ENCODE measurements around the gene HTR2C. TPM values are rescaled to one million over a fixed set of nuclear protein-coding genes. Genes with fewer than 3 reads are reported as not detected.
"Not testable (repeated sequence)": the region's sequence is repeated elsewhere in the genome, so short reads cannot be mapped to it uniquely, and the experiment has no call there.

The HTR2C gene
- total RNA-seq, 1 donor from 2014 or later, result not detected

DNA sequence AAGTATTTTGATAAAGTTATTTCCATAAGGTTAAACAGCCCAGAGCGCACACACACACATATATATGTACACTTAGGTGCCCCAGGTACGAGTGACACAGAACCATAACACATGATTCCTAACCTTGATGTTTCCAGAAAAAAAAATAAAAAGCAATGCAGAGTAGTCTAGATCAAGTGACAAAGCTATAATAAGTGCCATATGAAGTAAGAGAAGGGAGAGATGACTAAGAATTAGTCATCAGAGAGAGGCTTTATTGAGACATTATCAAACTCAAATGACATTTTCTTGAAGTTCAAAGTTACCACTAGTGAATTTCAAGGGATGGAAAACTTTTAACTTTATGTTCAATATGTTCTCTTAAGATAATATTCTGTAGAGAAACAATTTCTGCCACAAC is 215.0 kb downstream of the HTR2C start:
- H3K4me1 Mint-ChIP-seq, result no peaks in the 10 kb centered on the region

DNA sequence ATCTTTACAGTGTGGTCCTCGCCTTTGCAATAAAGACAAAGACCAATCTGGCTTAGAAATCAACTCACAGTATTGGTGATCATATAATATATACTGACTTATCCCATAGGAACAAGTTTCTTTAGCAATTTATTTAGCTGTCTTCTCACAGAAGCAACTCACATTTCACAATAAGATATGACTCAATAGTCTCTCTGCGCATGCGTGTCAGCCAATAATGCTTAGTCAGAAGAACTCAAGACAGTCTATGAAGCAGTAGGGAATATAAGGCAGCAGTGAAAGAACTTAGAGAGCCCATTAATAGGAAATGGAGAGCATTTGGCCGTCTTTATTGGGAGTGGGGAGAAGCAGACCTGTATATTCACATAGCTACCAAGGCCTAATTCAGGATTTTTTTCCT is 216.8 kb downstream of the HTR2C start:
- intact Hi-C loops (cut with micrococcal nuclease), result no loop called here
- Mint-ChIP-seq H3K4me1 (no peaks in the 10 kb centered on the region), H3K36me3 (ENCODE audit: low read depth) (no peaks in the 10 kb centered on the region), H3K9me3 (no peaks in the 10 kb centered on the region), H3K27ac (no peak overlapping the region), H3K4me3 (no peak overlapping the region), H3K27me3 (no peaks in the 10 kb centered on the region)
- DNase-seq, result no peak

More for the DNA sequence above, 215.0 kb downstream of the HTR2C start:
- H3K27ac Mint-ChIP-seq, result no peak overlapping the region
- H3K4me3 Mint-ChIP-seq, result no peak overlapping the region
- intact Hi-C loops (cut with micrococcal nuclease), result no loop called here
- H3K27me3 Mint-ChIP-seq, result no peaks in the 10 kb centered on the region
- no peaks in the 10 kb centered on the region for H3K36me3 Mint-ChIP-seq (ENCODE audit: low read depth)
- no peaks in the 10 kb centered on the region for H3K9me3 Mint-ChIP-seq
- DNase-seq, result no peak

DNA sequence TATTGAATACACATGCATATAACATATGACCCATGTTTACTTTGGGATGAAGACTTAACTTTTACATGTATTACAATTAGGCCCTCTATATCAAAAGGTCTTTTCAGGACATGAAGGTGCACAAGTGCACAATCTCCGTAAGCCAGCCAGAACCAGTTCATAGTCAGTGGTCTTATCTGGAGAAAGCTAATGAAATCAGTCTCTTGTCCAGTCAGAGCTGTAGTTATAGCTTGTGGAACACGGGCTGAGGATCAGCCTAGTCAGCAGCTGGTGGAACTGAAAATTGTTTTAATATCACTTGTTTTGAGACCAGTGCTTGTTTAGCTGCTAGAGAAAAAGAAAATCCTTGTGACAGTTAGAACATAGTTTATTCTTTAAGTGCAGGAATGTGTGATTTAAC is 235.6 kb downstream of the HTR2C start:
- no peak overlapping the region for H3K27ac Mint-ChIP-seq
- no peaks in the 10 kb centered on the region for H3K4me1 Mint-ChIP-seq
- no peaks in the 10 kb centered on the region for H3K36me3 Mint-ChIP-seq (ENCODE audit: low read depth)
- intact Hi-C loops (cut with micrococcal nuclease), result no loop called here
- no peaks in the 10 kb centered on the region for H3K27me3 Mint-ChIP-seq
- no peak for DNase-seq
- H3K9me3 Mint-ChIP-seq, result no peaks in the 10 kb centered on the region
- no peak overlapping the region for H3K4me3 Mint-ChIP-seq

DNA sequence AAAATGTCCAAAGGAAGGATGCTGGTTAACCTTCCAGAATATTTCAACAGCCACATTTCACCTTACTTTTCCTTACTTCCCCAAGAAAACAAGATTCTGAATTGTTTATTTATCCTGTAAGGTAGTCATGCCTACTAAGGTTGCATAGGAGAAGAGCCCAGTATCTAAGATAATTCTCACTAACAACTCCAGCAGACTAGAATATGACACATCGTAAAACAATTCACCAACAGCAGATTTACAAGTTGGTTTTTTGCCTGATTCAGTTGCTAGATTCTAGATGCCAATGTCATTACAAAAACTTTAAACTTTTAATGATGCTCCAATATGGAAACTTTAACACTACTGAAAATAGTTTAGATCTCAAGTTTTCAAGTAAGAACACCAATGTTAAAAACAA is 257.2 kb downstream of the HTR2C start:
- intact Hi-C loops (cut with micrococcal nuclease), result no loop called here
- Mint-ChIP-seq H3K4me3 (no peak overlapping the region), H3K27me3 (no peaks in the 10 kb centered on the region), H3K36me3 (ENCODE audit: low read depth) (no peaks in the 10 kb centered on the region), H3K27ac (no peak overlapping the region), H3K9me3 (no peaks in the 10 kb centered on the region), H3K4me1 (no peaks in the 10 kb centered on the region)
- DNase-seq, result no peak

GRCh38 chrX:114842181-114842580 is 258.3 kb downstream of the HTR2C start:
- no peak for DNase-seq
- Mint-ChIP-seq H3K36me3 (ENCODE audit: low read depth) (no peaks in the 10 kb centered on the region), H3K27ac (no peak overlapping the region), H3K9me3 (no peaks in the 10 kb centered on the region), H3K4me3 (no peak overlapping the region), H3K4me1 (no peaks in the 10 kb centered on the region), H3K27me3 (no peaks in the 10 kb centered on the region)
- intact Hi-C loops (cut with micrococcal nuclease), result no loop called here

GRCh38 chrX:114889481-114889880 is 305.6 kb downstream of the HTR2C start:
- H3K4me3 Mint-ChIP-seq, result no peak overlapping the region
- H3K27me3 Mint-ChIP-seq, result no peaks in the 10 kb centered on the region
- no peak for DNase-seq
- H3K9me3 Mint-ChIP-seq, result no peaks in the 10 kb centered on the region
- no peaks in the 10 kb centered on the region for H3K36me3 Mint-ChIP-seq (ENCODE audit: low read depth)
- H3K4me1 Mint-ChIP-seq, result no peaks in the 10 kb centered on the region
- H3K27ac Mint-ChIP-seq, result no peak overlapping the region
- intact Hi-C loops (cut with micrococcal nuclease), result no loop called here

DNA sequence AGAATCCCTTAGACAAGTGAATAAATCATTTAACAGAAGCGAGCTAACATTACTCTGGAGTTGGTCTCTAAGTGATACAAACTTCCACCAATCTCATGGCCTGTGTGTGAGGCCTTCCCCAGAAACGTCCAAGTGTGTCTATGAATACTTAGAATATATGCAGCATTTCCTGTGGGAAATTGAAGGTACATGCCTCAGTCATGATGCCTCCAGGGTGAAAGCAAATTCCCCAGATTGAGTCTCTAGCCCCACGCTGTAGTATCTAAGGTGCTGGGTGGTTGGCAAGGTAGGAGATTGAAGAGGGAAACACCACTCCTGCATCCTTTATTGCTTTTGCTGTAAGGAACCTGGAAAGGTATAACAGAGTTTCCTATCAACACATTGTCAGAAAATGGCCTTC is 319.7 kb downstream of the HTR2C start:
- no peaks in the 10 kb centered on the region for H3K36me3 Mint-ChIP-seq (ENCODE audit: low read depth)
- no peaks in the 10 kb centered on the region for H3K4me1 Mint-ChIP-seq
- H3K9me3 Mint-ChIP-seq, result no peaks in the 10 kb centered on the region
- H3K27ac Mint-ChIP-seq, result no peak overlapping the region
- intact Hi-C loops (cut with micrococcal nuclease), result no loop called here
- no peaks in the 10 kb centered on the region for H3K27me3 Mint-ChIP-seq
- H3K4me3 Mint-ChIP-seq, result no peak overlapping the region
- DNase-seq, result no peak

DNA sequence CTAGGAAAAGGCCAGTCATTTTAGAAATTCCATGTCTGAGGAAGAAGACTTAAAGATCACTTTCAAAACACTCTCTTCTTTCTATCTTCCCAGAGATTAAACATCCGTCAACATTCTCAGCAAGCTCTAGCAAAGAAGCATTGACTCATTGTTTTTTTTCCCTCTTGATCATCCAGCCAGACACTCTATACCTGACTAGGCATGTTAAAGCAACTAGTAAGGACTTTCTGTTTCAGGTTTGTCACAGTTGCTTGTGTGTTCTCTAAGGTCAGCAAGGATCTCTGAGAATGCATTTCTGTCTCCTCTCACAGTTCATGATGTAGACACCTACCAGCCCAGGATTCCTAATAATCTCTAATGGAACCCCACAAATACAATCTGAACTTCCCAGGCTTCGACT is 321.4 kb downstream of the HTR2C start:
- Mint-ChIP-seq H3K9me3 (no peaks in the 10 kb centered on the region), H3K27me3 (no peaks in the 10 kb centered on the region), H3K36me3 (ENCODE audit: low read depth) (no peaks in the 10 kb centered on the region), H3K27ac (no peak overlapping the region), H3K4me1 (no peaks in the 10 kb centered on the region), H3K4me3 (no peak overlapping the region)
- no peak for DNase-seq
- intact Hi-C loops (cut with micrococcal nuclease), result no loop called here

DNA sequence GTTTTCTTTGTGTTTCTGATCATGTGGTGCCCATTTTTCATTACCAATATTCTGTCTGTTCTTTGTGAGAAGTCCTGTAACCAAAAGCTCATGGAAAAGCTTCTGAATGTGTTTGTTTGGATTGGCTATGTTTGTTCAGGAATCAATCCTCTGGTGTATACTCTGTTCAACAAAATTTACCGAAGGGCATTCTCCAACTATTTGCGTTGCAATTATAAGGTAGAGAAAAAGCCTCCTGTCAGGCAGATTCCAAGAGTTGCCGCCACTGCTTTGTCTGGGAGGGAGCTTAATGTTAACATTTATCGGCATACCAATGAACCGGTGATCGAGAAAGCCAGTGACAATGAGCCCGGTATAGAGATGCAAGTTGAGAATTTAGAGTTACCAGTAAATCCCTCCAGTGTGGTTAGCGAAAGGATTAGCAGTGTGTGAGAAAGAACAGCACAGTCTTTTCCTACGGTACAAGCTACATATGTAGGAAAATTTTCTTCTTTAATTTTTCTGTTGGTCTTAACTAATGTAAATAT is 323.2 kb downstream of the HTR2C start:
- Mint-ChIP-seq H3K27ac (no peak overlapping the region), H3K4me3 (no peak overlapping the region), H3K36me3 (ENCODE audit: low read depth) (no peaks in the 10 kb centered on the region), H3K27me3 (no peaks in the 10 kb centered on the region), H3K9me3 (no peaks in the 10 kb centered on the region), H3K4me1 (no peaks in the 10 kb centered on the region)
- DNase-seq, result no peak
- intact Hi-C loops (cut with micrococcal nuclease), result no loop called here

GRCh38 chrX:114924423-114924822 is 340.5 kb downstream of the HTR2C start:
- Mint-ChIP-seq H3K27me3 (no peaks in the 10 kb centered on the region), H3K9me3 (no peaks in the 10 kb centered on the region), H3K4me3 (no peak overlapping the region), H3K36me3 (ENCODE audit: low read depth) (no peaks in the 10 kb centered on the region), H3K4me1 (no peaks in the 10 kb centered on the region), H3K27ac (no peak overlapping the region)
- intact Hi-C loops (cut with micrococcal nuclease), result no loop called here
- DNase-seq, result no peak

GRCh38 chrX:114924856-114925255 is 341.0 kb downstream of the HTR2C start:
- H3K9me3 Mint-ChIP-seq, result no peaks in the 10 kb centered on the region
- H3K27me3 Mint-ChIP-seq, result no peaks in the 10 kb centered on the region
- DNase-seq, result no peak
- no peak overlapping the region for H3K27ac Mint-ChIP-seq
- H3K36me3 Mint-ChIP-seq (ENCODE audit: low read depth), result no peaks in the 10 kb centered on the region
- H3K4me1 Mint-ChIP-seq, result no peaks in the 10 kb centered on the region
- no peak overlapping the region for H3K4me3 Mint-ChIP-seq
- intact Hi-C loops (cut with micrococcal nuclease), result no loop called here

DNA sequence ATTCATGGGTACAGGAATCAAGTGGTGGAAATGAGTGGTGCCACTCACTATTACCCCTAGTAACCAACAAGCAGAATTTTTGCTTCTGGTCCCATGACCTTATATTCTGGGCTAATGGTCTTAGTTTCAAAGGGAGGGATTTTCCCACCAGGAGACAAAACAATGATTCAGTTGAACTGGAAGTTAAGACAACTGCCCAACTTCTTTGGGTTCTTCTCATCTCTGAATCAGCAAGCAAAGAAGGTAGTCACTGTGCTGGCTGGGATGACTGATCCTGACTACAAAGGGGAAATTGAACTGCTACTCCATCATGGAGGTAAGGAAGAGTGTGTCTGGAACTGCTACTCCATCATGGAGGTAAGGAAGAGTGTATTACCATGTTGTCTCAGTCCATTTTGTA is 346.3 kb downstream of the HTR2C start:
- H3K36me3 Mint-ChIP-seq (ENCODE audit: low read depth), result no peaks in the 10 kb centered on the region

GRCh38 chrX:114932550-114932949 is 348.7 kb downstream of the HTR2C start:
- no peaks in the 10 kb centered on the region for H3K9me3 Mint-ChIP-seq
- no peaks in the 10 kb centered on the region for H3K36me3 Mint-ChIP-seq (ENCODE audit: low read depth)
- H3K27me3 Mint-ChIP-seq, result no peaks in the 10 kb centered on the region
- no peaks in the 10 kb centered on the region for H3K4me1 Mint-ChIP-seq
- H3K27ac Mint-ChIP-seq, result no peak overlapping the region
- intact Hi-C loops (cut with micrococcal nuclease), result no loop called here
- no peak for DNase-seq
- H3K4me3 Mint-ChIP-seq, result no peak overlapping the region

More for the DNA sequence above, 346.3 kb downstream of the HTR2C start:
- no peak overlapping the region for H3K27ac Mint-ChIP-seq
- H3K27me3 Mint-ChIP-seq, result no peaks in the 10 kb centered on the region
- no peaks in the 10 kb centered on the region for H3K9me3 Mint-ChIP-seq
- no peak for DNase-seq
- H3K4me3 Mint-ChIP-seq, result no peak overlapping the region
- intact Hi-C loops (cut with micrococcal nuclease), result no loop called here
- no peaks in the 10 kb centered on the region for H3K4me1 Mint-ChIP-seq

DNA sequence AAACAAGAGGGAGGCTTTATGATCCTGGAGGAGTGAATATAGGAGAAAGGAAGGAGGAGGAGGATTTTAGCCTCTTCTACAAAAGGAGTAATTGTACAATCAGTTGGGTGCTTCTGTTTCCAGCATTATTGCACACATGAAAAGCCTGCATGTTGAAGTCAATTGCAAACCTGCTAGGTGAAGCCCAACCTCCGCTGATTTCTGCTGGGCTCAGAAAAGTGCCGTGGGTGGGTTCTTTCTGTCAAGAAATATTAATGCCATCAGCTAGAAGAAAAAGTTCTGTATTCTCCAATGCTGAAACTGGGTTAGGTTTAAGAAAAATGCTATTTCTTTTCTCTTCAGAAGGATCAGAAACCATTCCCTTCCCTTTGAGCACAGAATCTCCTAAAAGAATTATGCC is 349.4 kb downstream of the HTR2C start:
- H3K27me3 Mint-ChIP-seq; H3K4me3 Mint-ChIP-seq; H3K36me3 Mint-ChIP-seq (ENCODE audit: low read depth); intact Hi-C loops (cut with micrococcal nuclease); H3K27ac Mint-ChIP-seq; DNase-seq; H3K9me3 Mint-ChIP-seq; H3K4me1 Mint-ChIP-seq: not testable (repeated sequence)

DNA sequence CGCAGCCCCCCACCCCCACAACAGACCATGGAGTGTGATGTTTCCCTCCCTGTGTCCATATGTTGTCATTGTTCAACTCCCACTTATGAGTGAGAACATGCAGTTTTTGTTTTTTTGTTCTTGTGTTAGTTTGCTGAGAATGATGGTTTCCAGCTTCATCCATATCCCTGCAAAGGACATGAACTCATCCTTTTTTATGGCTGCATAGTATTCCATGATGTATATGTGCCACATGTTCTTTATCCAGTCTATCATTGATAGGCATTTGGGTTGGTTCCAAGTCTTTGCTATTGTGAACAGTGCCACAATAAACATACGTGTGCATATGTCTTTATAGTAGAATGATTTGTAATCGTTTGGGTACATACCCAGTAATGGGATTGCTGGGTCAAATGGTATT is 353.2 kb downstream of the HTR2C start:
- H3K4me1 Mint-ChIP-seq; DNase-seq; H3K36me3 Mint-ChIP-seq (ENCODE audit: low read depth); intact Hi-C loops (cut with micrococcal nuclease); H3K4me3 Mint-ChIP-seq; H3K9me3 Mint-ChIP-seq; H3K27me3 Mint-ChIP-seq; H3K27ac Mint-ChIP-seq: not testable (repeated sequence)
